GM18507 (cell line): ENCODE results near the gene SOCS1.
"Not testable (repeated sequence)": the region's sequence is repeated elsewhere in the genome, so short reads cannot be mapped to it uniquely, and the experiment has no call there.

ENCODE experiments used
- DNase-seq: peaks from one replicate; pipeline ENCODE4 v3.0.0; 2011; ENCODE audit warnings: low read depth; ENCODE audit not compliant: insufficient read length; ENCODE audit errors: extremely low spot score
- FAIRE-seq: peaks from 2 replicates; lab custom pipeline; 2011; peaks lifted over from hg19 to GRCh38; lab: Jason Lieb, UNC

Gene SOCS1, protein sequence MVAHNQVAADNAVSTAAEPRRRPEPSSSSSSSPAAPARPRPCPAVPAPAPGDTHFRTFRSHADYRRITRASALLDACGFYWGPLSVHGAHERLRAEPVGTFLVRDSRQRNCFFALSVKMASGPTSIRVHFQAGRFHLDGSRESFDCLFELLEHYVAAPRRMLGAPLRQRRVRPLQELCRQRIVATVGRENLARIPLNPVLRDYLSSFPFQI

DNA sequence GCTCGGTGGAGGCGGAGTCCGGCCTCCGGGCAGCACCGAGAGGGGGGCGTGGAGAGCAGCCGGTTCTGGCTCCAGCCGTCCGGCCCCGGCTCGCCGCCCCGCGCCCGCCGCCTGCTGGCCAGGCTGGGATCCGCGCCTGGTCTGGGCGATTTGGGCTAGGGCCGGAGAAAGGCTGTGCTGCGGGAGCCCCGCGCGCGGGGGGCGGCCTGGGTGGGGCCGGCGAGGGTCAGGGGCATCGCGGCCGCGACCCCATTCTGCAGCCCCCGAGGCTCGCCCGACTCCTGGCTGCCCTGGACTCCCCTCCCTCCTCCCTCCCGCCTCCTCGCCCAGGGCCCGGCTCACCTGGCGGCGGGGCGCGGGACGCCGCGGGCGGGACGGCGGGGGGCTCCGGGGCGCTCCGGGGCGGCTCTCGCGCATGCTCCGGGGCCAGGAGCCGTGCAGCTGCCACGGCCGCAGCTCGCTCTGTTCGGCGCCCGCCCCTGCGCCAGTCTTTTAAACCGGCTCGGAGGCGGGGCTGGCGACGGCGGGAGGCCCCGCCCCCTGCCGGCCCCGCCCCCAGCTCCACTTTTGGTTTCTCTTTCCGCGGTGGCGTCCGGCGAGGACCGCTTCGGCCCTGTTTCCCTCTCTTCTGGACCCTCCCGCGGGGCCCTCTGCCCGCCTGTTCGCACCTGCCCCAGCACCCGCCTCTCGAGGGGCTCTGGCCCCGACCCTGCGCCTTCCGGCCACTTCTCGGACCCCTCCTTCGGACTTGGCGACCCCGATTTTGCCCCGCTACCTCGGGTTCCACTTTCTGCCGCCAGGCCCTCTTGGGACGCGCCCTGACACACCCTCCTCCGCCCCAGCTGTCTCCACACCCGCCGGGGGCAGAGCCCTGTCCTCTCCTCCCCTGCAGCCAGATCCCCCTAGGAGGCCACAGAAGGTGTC, at the start of gene SOCS1:
Gene SOCS1 (minus strand): TSS at position 468 of the 924 bp plus-strand sequence. CDS start 726 bp downstream, outside the sequence.
- DNase-seq (peak; percentile 76), FAIRE-seq (peak; percentile 64)

DNA sequence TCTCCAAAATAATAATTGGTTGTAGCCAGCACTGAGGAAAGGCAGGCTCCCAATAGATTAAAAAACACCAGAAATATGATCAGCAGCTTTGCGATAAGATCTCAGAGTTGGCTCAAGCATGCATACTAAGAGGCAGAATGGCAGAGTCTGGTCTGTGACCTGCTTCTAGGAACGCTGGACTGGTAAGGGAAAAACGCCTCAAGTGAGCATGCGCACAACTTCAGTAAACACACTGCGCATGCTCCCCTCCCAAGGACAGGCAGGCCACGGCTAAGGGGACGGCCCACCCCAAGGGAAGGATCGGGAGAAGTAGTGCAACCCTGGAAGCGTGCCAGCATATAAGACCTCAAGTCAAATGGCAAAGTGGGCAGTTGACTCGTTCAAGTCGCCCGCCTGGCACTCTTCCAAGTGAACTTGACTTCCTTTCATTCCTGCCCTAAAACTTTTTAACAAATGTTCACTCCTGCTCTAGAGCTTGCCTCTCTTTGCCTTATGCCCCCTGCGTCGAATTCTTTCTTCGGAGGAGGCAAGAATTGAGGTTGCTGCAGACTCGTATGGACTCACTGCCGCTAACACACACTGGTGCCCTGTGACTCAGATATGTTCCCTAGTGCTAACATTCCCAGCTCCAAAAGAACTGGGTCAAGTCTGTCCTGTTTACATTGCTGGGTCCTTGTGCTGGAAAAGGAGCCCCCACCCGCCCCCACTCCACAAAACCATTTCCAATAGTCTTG, 47.6 kb upstream of the SOCS1 start:
- no peak for DNase-seq
- no peak for FAIRE-seq

DNA sequence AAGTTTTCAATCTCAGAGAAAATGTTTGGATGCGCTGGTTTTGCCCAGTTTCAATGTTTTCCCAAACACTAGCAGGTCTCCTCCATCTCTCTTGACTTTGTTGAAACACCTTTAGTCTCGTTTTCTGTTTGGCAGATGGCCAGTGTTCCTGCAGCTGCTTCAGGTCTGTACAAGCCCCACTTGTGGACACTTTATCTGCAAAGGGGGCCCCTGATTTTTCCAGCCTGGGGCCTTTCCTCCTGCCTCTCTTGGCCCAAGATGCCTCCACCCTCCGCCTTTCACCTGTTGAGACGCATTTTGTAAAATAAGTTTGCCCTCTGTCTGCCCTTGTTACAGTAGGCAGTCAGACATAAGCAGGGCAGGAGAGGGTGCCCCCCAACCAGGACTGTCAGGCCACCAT, 47.0 kb upstream of the SOCS1 start:
- FAIRE-seq (no peak), DNase-seq (no peak)

DNA sequence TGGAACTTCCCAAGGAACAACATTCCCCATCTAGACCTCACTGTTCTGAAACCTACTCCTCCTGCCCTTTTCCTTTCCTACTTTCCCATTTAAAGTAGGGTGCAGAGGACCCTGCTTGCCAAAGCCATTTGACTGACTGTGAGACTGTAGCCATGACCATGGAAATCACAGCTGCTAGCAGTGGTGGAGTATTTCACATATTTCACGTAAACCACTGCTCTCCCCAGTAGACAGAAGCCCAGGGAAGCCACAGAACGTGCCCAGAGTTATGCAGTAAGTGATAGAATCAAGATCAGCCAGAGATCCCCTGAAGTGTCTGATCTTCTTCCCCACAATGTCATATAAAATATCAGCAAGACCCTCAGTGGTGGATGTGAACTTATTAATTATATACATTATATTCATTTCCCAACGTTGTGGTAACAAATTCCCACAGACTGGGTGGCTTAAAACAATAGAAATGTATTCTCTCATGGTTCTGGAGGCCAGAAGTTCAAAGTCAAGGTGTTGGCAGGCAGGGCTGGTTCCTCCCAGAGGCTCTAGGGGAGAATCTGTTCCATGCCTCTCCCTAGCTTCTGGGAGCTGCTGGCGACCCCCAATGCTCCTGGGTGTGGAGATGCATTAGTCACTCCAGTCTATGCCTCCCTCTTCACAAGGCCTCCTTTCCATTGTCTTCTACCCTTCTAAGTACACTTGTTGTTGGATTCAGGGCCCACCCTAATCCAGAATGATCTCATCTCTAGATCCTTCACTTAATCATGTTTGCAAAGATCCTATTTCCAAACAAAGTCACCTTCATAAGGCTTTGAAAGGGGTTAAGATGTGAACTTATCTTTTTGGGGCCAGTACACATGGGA, 45.9 kb upstream of the SOCS1 start:
- FAIRE-seq (no peak), DNase-seq (no peak)

DNA sequence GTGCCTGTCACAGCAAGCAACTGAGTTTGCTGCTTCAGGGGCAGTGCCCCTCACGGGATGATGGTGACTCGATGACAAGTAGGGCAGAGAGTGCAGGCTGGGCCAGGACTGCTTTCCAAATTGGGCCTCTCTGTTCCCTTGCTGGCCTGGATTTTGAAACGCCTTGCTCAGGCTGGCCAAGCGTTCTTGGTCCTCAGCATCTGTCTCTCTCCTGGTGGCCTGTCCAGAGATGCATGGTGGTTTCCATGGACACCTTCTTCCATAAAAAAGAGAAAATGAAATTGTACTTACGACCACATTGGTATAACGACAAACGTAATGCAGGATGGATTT, 44.5 kb upstream of the SOCS1 start:
- no peak for DNase-seq
- no peak for FAIRE-seq

DNA sequence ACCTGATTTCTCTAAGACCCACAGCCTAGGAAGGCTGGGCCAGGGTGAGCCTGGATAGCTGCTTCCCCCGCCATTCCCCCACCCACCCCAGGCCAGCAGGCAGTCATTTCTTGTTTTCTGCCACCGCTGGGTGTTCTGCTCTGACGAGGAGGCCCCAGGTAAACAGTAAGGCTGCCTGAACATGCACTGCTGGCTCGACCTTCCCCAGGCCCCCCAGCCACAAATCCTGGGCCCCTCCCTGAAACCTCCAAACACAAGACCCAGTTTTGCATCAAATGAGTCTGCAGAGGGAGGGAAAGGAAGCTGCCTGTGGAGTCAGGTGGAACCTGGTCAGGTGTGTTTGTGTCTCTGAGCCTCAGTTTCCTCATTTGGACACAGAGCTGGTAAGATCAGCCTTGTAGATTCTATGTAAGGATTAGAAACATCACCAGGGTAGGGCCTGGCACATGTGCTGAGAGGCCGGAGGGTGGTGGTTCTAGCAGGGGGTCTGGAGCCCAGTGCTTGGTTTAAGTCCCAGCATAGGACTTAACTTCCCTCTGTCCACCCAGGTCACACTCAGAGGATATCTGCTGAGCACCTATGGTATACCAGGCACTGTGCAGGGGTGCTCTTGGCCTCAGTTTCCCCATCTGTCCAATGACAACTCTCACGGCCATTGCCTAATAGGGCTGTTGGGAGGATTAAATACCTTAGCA, 44.0 kb upstream of the SOCS1 start:
- no peak for FAIRE-seq
- no peak for DNase-seq

DNA sequence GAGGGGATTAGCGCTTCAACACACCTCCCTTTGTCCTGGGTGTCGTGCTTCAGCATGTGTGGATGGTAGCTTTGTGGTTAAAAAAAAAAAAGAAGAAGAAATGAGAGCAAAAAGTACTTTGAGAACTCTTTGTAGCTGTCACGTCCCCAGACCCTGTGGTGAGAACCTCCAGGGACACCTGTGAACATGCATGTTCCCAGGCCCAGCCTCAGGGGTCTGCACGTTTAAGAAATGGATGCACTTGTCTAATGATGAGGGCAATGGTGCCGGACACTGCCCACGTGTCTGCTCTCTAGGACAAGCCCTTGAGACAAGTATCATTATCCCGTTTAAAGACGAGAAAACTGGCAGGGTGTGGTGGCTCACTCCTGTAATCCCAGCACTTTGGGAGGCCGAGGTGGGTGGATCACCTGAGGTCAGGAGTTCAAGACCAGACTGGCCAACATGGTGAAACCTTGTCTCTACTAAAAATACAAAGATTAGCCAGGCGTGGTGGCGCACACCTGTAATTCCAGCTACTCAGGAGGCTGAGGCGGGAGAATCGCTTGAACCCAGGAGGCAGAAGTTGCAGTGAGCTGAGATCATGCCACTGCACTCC, 43.0 kb upstream of the SOCS1 start:
- FAIRE-seq: peak; percentile 75
- not testable (repeated sequence) for DNase-seq

DNA sequence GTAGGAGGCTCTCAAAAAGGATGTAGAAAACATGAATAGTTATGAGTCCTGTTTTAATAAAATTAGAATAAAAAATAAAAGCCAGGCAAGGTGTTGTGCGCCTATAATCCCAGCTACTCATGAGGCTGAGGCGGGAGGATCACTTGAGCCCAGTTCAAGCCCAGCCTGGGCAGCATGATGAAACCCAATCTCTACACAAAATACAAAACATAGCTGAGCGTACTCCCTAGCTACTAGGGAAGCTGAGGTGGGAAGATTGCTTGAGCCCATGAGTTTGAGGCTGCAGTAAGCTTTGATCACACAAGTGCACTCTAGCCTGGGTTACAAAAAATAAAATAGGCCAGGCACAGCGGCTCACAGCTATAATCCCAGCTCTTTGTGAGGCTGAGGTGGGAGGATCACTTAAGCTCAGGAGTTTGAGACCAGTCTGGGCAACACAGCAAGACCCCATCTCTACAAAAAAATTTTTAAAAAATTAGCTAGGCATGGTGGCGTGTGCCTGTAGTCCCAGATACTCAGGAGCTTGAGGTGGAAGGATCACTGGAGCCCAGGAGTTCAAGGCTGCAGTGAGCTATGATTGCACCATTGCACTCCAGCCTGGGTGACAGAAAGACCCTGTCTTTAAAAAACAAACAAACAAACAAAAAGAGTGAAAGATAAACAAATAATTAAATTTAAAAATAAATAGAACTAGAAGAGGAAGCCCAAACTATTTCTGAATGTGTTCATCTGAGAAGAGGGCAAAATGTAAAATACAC, 42.3 kb upstream of the SOCS1 start:
- DNase-seq: no peak
- no peak for FAIRE-seq

DNA sequence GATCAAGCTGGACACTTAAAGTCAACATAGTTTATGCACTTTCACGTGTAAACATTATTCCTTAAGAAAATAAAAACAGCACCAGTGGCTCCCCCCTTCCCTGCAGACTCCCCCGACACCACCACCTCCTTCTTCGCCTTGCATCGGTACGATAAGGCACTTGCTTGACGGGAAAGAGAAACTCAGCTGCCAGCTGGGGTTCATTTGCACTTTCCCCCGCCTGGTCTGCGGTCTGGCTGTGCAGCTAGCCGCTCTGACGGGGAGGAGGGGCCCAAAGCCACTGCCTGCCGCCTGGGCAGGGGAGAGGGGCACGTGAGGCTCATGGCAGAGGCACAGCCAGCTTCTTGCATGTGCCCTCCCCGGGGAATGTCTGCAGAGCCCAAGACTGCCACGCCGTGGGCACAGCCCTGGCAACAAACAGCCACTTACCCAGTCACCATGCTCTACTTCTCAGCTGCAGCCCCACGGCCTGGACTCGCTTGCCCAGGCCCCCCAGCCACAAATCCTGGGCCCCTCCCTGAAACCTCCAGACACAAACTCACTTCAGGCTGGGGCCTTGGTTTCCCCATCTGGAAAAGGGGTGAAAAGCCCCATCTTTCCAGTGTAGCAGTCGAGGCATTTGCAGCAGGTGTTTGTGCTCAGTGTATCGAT, 41.6 kb upstream of the SOCS1 start:
- FAIRE-seq (peak; percentile 94), DNase-seq (peak; percentile 60)

DNA sequence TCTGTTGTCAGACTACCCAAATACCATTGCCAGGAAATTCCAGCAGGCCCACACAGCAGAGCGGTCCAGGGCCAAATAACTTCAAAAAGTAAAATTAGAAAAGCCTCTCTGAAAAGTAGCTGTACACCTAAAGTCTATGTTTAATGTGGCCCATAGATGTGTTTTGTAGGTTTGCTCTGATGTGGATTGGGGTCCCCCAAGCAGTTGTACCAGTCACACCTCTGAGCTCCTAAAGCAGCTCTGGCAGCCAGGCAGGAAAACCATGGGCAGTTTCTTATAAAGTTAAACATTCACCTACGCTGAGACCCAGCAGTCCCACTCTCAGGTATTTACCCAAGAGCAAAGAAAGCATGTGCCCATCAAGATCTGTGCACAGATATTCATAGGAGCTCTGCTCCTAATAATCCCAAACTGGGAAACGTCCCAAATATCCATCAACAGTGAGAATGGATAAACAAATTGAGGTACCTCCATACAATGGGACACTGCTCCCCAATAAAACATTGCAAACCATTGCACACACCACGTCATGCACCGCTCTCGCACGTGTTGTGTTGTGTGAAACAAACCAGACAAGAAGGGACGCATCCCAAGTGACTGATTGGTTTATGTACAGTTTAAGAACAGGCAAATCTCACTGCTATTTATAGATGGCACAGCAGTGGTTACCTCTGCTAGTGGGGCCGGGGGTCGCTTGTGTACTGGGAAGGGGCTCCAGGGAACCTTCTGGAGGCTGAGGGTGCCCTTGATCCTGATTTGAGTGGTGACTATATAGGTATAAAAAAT, 40.9 kb upstream of the SOCS1 start:
- DNase-seq (no peak), FAIRE-seq (peak; percentile 48)

DNA sequence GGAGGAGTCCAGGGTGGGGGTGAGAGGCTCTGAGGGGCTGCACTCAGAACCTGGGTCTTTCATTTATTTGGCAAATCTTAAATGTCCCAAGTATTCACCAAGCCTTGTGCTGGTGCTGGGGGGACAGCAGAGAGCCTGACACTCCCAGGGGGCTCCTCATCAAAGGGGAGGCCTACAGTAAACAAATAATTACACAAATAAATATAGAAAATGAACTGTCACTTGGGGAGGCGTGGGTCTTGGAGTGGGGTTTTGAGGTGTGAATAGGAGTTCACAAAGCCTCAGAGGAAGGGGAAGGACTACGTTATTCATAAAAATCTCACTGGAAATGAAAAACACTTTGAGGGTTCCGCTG, 40.3 kb upstream of the SOCS1 start:
- FAIRE-seq (no peak), DNase-seq (no peak)

DNA sequence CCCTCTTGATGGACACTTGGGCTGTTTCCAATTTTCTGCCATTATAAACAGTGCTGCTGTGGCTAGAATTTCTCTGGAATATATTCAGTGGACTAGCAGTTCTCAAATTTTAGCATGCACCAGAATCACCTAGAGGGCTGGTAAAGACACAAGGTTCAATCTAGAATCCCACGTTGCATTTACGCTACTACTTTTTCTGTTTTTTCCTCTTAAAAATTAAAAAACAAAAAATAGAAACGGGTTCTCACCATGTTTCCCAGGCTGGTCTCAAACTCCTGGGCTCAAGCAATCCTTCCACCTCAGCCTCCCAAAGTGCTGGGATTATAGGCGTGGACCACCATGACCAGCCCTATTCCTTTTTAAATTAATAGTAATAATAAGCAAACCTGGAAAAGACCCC, 39.7 kb upstream of the SOCS1 start:
- FAIRE-seq (no peak), DNase-seq (no peak)

DNA sequence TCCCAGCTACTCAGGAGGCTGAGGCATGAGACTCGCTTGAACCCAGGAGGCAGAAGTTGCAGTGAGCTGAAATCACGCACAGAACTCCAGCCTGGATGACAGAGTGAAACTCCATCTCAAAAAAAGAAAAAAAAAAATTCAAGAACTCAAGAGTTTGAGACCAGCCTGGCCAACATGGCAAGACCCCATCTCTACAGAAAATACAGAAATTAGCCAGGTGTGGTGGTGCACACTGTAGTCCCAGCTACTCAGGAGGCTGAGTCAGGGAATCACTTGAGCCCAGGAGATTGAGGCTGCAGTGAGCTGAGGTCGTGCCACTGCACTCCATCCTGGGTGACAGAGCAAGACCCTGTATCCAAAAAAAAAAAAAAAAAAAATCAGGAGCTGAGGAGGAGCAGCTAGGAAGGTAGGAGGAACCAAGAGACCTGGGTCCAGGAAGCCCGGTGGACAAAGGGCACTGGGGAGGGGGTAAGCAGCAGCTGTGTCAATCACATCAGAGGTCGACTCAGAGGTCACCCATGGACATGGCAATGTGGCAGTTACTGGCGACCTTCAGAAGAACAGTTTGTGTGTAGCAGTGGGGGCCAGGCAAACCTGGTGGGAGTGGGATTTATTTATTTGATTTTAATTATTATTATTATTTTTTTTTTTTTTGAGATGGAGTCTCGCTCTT, 36.2 kb upstream of the SOCS1 start:
- DNase-seq (no peak), FAIRE-seq (no peak)

DNA sequence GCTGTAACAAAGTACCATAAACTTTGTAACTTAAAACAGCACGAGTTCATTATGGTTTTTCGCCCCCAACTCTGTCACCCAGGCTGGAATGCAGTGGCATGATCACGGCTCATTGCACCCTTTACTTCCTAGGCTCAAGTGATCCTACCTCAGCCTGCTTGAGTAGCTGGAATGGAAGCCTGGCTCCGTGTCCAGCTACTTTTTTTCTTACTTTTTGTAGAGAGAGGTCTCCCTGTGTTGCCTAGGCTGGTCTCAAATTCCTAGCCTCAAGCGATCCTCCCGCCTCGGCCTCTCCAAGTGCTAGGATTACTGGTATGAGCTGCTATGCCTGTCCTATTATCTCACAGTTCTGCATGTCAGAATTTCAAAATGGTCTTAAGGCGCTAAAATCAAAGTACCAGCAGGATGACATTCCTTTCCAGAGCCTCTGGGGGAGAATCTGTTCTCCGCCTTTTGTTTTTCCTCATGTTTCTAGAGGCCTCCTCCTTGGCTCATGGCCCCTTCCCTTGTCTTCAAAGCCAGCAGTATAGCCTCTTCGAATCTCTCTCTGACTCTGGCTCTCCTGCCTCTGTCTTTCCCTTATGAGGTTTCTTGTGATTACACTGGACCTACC, 35.2 kb upstream of the SOCS1 start:
- FAIRE-seq (no peak), DNase-seq (no peak)

DNA sequence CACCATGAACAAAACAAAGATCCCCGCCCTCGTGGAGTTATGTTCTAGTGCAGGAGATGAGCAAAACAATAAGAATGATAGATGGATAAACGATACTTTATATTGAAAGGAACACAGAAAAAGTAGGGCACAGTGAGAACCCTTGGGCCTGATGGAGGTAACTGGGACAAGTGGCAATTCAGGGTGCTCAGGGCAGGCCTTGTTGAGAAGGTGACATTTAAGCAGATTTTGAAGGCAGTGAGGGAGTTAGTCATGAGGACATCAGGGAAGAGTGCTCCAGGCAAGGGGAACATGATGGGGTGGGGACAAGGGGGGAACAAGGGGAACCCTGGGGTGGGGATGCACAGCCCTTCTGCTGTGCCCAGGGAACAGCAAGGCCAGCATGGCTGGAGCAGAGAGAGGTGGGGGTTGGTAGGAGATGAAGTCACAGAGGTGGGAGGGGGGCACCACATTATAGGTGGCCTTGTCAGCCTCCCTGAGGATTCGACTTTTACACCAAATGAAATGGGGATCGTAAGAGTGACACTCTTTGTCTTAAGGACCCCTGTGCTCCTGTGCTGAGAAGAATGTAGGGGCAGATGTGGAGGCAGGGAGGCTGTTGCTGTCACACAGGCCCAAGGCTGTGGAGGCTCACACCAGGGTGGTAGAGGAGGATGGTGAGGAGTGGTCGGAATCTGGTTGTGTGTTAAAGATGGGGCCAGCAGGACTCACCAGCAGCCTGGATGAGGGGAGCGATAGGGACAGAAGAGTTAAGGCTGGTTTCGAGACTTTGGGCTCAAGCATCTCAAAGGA, 34.3 kb upstream of the SOCS1 start:
- FAIRE-seq (no peak), DNase-seq (no peak)
